Neural progenitor cell (in vitro differentiated cells): ENCODE data around the gene GDPD4. TPM values are rescaled to one million over a fixed set of nuclear protein-coding genes. Genes with fewer than 3 reads are reported as not detected.

Source experiments
- DNase-seq: peaks from one replicate; pipeline ENCODE4 v3.0.0-alpha.2; 2016; ENCODE audit warnings: low spot score
- H2AFZ ChIP-seq: fragments of 200-600 bp; sonication (generic); replicated peaks from 2 replicates; pipeline ENCODE4 v1.6.1; 2016; ENCODE audit warnings: antibody characterized with exemption
- H3F3A ChIP-seq: fragments of 200-600 bp; sonication (generic); 2 replicates; pipeline ENCODE4 v1.6.1; 2016; ENCODE audit warnings: antibody characterized with exemption, low read depth
- H3K27ac ChIP-seq: fragments of 200-600 bp; sonication (generic); 2 replicates; pipeline ENCODE4 v1.5.1; 2016; ENCODE audit warnings: mild to moderate bottlenecking
- H3K27me3 ChIP-seq: fragments of 200-600 bp; sonication (generic); 2 replicates; pipeline ENCODE4 v1.6.1; 2016; ENCODE audit warnings: mild to moderate bottlenecking, moderate library complexity
- H3K36me3 ChIP-seq: fragments of 200-600 bp; sonication (generic); 2 replicates; pipeline ENCODE4 v1.5.1; 2016
- H3K4me1 ChIP-seq: fragments of 200-600 bp; sonication (generic); 2 replicates; pipeline ENCODE4 v1.6.1; 2016; ENCODE audit warnings: mixed run types
- H3K4me2 ChIP-seq: fragments of 200-600 bp; sonication (generic); 2 replicates; pipeline ENCODE4 v1.6.1; 2016
- H3K4me3 ChIP-seq: fragments of 200-600 bp; sonication (generic); 2 replicates; pipeline ENCODE4 v1.5.1; 2016
- H3K79me2 ChIP-seq: fragments of 200-600 bp; sonication (generic); 2 replicates; pipeline ENCODE4 v1.6.1; 2016; ENCODE audit warnings: low read depth
- H3K9ac ChIP-seq: fragments of 200-600 bp; sonication (generic); 2 replicates; pipeline ENCODE4 v1.6.1; 2016
- H3K9me3 ChIP-seq: fragments of 200-600 bp; sonication (generic); 2 replicates; pipeline ENCODE4 v1.5.1; 2016; ENCODE audit warnings: low read depth
- H4K20me1 ChIP-seq: fragments of 200-600 bp; sonication (generic); 2 replicates; pipeline ENCODE4 v1.6.1; 2016; ENCODE audit warnings: low read depth
- H3K27ac Mint-ChIP-seq: 3 replicates; pipeline ENCODE4 v1.8.0; 2021; ENCODE audit warnings: mixed read lengths
- H3K27me3 Mint-ChIP-seq: 2 replicates; pipeline ENCODE4 v1.8.0; 2022; ENCODE audit warnings: low read depth, mild to moderate bottlenecking, inconsistent platforms, moderate library complexity, mixed read lengths; ENCODE audit not compliant: insufficient read depth
- H3K36me3 Mint-ChIP-seq: 3 replicates; pipeline ENCODE4 v1.8.0; 2021; ENCODE audit warnings: mixed read lengths
- H3K4me1 Mint-ChIP-seq: 3 replicates; pipeline ENCODE4 v1.8.0; 2021; ENCODE audit warnings: mixed read lengths
- H3K4me3 Mint-ChIP-seq: 3 replicates; pipeline ENCODE4 v1.8.0; 2021; ENCODE audit warnings: mild to moderate bottlenecking, moderate library complexity, mixed read lengths
- H3K9me3 Mint-ChIP-seq: 3 replicates; pipeline ENCODE4 v1.8.0; 2020; ENCODE audit warnings: mixed read lengths
- EZH2 ChIP-seq: fragments of 200-600 bp; sonication (generic); IDR thresholded peaks from 2 replicates; pipeline ENCODE4 v1.6.1; 2017; ENCODE audit warnings: antibody characterized with exemption, mild to moderate bottlenecking, moderate library complexity
- EZH2phosphoT487 ChIP-seq: fragments of 200-600 bp; sonication (generic); IDR thresholded peaks from 2 replicates; pipeline ENCODE4 v1.6.1; 2017; ENCODE audit warnings: antibody characterized with exemption
- total RNA-seq: library from RNA; depleted of rRNA; stranded (reverse); fragments of >200 nt; gene quantifications from 2 replicates; pipeline ENCODE4 v1.2.3, GENCODE V29; 2015; ENCODE audit warnings: low replicate concordance
- TF ChIP-seq, protein P1 (sequence below): fragments of 200-600 bp; sonication (generic); IDR thresholded peaks from 2 replicates; pipeline ENCODE4 v1.5.1; 2017; ENCODE audit warnings: antibody characterized with exemption, mild to moderate bottlenecking

Gene GDPD4
- total RNA-seq, 1 donor from 2014 or later: not detected

DNA sequence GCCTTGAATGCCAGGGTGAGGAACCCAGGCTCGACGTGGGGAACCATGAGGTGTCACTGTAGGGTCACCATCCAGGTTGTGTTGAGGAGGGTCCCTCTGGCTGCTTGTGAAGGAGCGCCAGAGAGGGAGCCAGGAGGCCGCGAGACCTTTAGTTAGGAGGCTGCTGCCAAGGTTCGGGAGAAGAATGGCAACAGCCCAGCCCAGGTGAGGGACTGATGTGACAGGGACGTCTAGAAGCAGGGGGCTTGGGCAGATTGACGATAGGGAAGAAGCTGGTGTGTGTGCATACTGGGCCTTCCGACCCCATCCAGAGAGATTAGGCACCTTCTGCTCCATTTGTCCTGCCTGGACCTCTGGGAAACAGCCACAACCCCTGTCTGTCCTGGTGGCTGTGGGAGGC, 124.5 kb downstream of the GDPD4 start:
- Mint-ChIP-seq H3K27me3 (peaks cover 13% of the 10 kb centered on the region), H3K9me3 (no peaks in the 10 kb centered on the region), H3K4me1 (peaks cover 46% of the 10 kb centered on the region), H3K4me3 (no peak overlapping the region), H3K36me3 (no peaks in the 10 kb centered on the region), H3K27ac (no peak overlapping the region)
- H3K9ac ChIP-seq: no peak overlapping the region
- peaks cover 32% of the 10 kb centered on the region for H3K4me1 ChIP-seq
- H3F3A ChIP-seq: peaks cover 25% of the 10 kb centered on the region
- DNase-seq: no peak
- no peak overlapping the region for H2AFZ ChIP-seq
- H3K36me3 ChIP-seq: no peaks in the 10 kb centered on the region
- no peak overlapping the region for H3K4me2 ChIP-seq
- H4K20me1 ChIP-seq: no peaks in the 10 kb centered on the region
- no peak overlapping the region for H3K4me3 ChIP-seq
- TF ChIP-seq EZH2: no peak
- no peak for TF ChIP-seq EZH2phosphoT487
- no peaks in the 10 kb centered on the region for H3K79me2 ChIP-seq
- no peaks in the 10 kb centered on the region for H3K9me3 ChIP-seq
- no peak overlapping the region for H3K27ac ChIP-seq
- H3K27me3 ChIP-seq: no peaks in the 10 kb centered on the region

DNA sequence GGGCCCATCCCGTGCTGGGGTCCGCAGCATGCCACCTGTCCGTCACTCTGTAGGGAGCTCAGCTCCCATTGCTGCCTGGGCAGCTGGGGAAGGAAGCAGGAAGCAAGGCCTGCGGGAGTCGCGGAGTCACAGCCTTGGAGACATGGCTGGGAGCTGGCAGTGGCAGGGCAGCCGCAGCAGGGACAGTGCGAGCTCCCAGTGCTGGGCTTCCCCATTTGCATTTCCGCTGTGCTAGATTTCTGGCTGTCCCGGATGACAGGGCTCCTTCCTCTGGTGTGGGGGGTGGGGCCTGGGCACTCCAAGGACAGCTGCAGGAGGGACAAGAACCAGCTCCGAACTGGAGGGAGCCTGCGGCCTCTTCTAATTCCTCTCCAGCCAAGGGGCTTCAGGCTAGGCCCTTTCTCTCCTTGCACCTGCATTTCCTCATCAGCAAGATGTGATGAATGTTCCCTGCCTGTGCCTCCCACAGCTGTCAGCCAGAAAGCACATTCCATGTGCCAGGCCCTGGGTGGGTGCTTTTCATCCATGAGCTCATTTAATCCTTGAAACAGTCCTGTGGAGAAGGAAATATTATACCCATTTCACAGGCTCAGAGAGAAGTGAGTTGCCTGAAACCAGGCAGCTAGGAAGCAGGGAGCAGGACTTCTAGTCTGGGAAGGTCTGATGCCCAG, 125.5 kb downstream of the GDPD4 start:
- Histone ChIP-seq H3K4me3 (no peak overlapping the region), H3K36me3 (no peaks in the 10 kb centered on the region), H3K9ac (no peak overlapping the region), H3K79me2 (no peaks in the 10 kb centered on the region), H3K4me2 (peak overlapping the region; percentile 31), H3K9me3 (no peaks in the 10 kb centered on the region), H3K27me3 (no peaks in the 10 kb centered on the region), H3F3A (peaks cover 30% of the 10 kb centered on the region), H4K20me1 (no peaks in the 10 kb centered on the region), H3K4me1 (peaks cover 42% of the 10 kb centered on the region), H2AFZ (peak overlapping the region; percentile 71), H3K27ac (no peak overlapping the region)
- H3K4me1 Mint-ChIP-seq: peaks cover 55% of the 10 kb centered on the region
- no peak overlapping the region for H3K4me3 Mint-ChIP-seq
- H3K27ac Mint-ChIP-seq: peak overlapping the region; percentile 83
- DNase-seq: peak; percentile 53
- H3K9me3 Mint-ChIP-seq: no peaks in the 10 kb centered on the region
- peaks cover 14% of the 10 kb centered on the region for H3K27me3 Mint-ChIP-seq
- no peaks in the 10 kb centered on the region for H3K36me3 Mint-ChIP-seq
- TF ChIP-seq, protein P1, sequence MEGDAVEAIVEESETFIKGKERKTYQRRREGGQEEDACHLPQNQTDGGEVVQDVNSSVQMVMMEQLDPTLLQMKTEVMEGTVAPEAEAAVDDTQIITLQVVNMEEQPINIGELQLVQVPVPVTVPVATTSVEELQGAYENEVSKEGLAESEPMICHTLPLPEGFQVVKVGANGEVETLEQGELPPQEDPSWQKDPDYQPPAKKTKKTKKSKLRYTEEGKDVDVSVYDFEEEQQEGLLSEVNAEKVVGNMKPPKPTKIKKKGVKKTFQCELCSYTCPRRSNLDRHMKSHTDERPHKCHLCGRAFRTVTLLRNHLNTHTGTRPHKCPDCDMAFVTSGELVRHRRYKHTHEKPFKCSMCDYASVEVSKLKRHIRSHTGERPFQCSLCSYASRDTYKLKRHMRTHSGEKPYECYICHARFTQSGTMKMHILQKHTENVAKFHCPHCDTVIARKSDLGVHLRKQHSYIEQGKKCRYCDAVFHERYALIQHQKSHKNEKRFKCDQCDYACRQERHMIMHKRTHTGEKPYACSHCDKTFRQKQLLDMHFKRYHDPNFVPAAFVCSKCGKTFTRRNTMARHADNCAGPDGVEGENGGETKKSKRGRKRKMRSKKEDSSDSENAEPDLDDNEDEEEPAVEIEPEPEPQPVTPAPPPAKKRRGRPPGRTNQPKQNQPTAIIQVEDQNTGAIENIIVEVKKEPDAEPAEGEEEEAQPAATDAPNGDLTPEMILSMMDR: no peak
- TF ChIP-seq EZH2phosphoT487 (no peak), EZH2 (no peak)

DNA sequence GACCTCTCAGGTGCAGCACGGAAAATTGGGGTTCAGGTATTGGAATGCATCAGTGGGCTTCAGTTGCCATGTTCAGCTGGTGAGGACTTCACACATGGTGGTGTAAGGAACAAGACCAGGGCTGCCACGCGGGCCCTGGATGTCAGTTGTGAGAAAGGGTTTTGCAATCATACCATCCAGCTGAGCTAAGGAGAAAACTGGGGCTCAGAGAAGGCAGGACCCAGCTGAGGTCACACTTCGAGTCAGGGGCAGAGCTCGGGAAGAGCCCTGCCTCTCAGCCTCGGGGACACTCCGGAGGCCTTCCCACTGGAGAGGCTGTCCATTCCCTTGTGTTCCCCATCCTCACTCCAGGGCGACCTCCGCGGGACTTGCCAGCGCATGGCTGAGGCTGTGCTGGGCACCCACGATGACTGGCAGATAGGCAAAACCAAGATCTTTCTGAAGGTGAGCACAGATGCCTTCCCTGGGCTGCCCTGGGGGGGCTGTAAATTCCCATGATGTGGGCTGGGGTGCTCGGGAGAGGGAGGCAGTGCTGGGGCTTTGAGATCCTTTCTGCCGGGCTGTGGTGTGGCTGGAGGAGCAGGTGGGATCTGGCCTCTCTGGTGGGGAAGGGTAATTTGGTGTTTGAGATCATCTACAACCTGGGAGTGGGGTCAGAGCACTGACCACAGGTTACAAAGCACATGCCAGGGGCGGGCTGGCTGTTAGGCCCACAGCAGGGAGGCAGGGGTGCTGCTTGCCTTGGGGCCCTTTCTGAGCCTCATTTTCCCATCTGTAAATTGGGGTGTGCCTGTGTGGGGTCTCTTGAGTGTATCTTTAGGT, 126.3 kb downstream of the GDPD4 start:
- H3K4me2 ChIP-seq: peak overlapping the region; percentile 31
- H3K4me1 Mint-ChIP-seq: peaks cover 61% of the 10 kb centered on the region

More for the DNA sequence above, 126.3 kb downstream of the GDPD4 start:
- Histone ChIP-seq H3K36me3 (no peaks in the 10 kb centered on the region), H3K4me3 (no peak overlapping the region), H3K27me3 (no peaks in the 10 kb centered on the region), H3K27ac (no peak overlapping the region), H3K9me3 (no peaks in the 10 kb centered on the region), H3K4me1 (peaks cover 50% of the 10 kb centered on the region), H4K20me1 (no peaks in the 10 kb centered on the region), H2AFZ (peak overlapping the region; percentile 71), H3K79me2 (no peaks in the 10 kb centered on the region), H3K9ac (no peak overlapping the region), H3F3A (peaks cover 30% of the 10 kb centered on the region)
- TF ChIP-seq EZH2 (no peak), EZH2phosphoT487 (no peak)
- TF ChIP-seq, protein P1: no peak
- DNase-seq: no peak
- Mint-ChIP-seq H3K27ac (peak overlapping the region; percentile 82), H3K9me3 (no peaks in the 10 kb centered on the region), H3K27me3 (peaks cover 19% of the 10 kb centered on the region), H3K4me3 (no peak overlapping the region), H3K36me3 (no peaks in the 10 kb centered on the region)
